ENCODE results near the gene ANKRD60.

Gene ANKRD60

GRCh38 chr20:58214310-58214709 is 14.1 kb downstream of the ANKRD60 start:
- no peak overlapping the region for H3K4me3 ChIP-seq (ENCODE audit: low read depth, low read length)
- no peak for TF ChIP-seq CTCF (IDR thresholded peaks at IDR 0.05; ENCODE audit: borderline replicate concordance, insufficient read depth, low read depth, low read length)

DNA sequence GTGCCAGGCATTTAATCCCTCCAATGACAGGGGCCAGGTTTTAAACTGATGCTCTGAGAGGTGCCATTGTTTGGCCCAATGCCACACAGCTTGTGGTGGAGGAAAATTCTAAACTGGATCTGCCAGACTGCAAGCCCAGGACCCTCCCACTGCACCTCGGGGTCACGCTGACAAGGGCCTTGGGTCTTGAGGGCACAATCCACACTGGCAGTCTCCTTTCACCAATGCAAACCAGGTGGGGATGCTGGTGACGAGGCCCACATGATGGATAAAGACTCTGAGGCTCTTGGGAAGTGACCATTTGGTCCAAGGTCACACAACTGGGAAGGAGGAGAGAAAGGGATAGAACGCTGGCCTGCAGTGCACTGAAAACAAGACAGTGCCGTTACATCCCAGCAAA is 14.7 kb downstream of the ANKRD60 start:
- no peak for TF ChIP-seq CTCF (IDR thresholded peaks at IDR 0.05; ENCODE audit: borderline replicate concordance, insufficient read depth, low read depth, low read length)
- H3K4me3 ChIP-seq (ENCODE audit: low read depth, low read length): no peak overlapping the region

- TF ChIP-seq CTCF (IDR thresholded peaks at IDR 0.05; ENCODE audit: borderline replicate concordance, insufficient read depth, low read depth, low read length): no peak
- no peak overlapping the region for H3K4me3 ChIP-seq (ENCODE audit: low read depth, low read length)
Measured at GRCh38 chr20:58213121-58213520, 15.3 kb downstream of the ANKRD60 start.

DNA sequence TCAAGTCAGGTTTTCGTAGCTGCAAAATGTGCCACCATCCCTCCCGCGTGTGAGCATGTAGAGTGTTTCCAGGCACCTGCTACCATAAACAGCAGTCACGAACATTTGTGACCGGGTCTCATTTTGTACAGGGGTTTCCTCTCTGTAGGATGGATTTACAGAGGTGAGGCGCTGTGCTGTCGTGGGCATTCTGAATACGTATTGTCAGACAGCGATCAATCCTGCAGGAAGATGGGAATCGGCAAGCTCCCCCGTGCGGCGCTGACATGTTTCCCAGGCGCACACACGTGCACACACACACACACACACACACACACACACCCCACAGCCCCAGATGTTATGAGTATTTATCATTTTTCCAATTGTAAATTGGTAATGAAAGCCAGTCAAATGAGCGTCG is 15.8 kb downstream of the ANKRD60 start:
- no peak for TF ChIP-seq CTCF (IDR thresholded peaks at IDR 0.05; ENCODE audit: borderline replicate concordance, insufficient read depth, low read depth, low read length)
- no peak overlapping the region for H3K4me3 ChIP-seq (ENCODE audit: low read depth, low read length)

- no peak overlapping the region for H3K4me3 ChIP-seq (ENCODE audit: low read depth, low read length)
- TF ChIP-seq CTCF (IDR thresholded peaks at IDR 0.05; ENCODE audit: borderline replicate concordance, insufficient read depth, low read depth, low read length): no peak
Measured at GRCh38 chr20:58210398-58210747, 18.1 kb downstream of the ANKRD60 start.

GRCh38 chr20:58209652-58210397 is 18.6 kb downstream of the ANKRD60 start:
- H3K4me3 ChIP-seq (ENCODE audit: low read depth, low read length): no peak overlapping the region
- peak; percentile 100 for TF ChIP-seq CTCF (IDR thresholded peaks at IDR 0.05; ENCODE audit: borderline replicate concordance, insufficient read depth, low read depth, low read length)

- TF ChIP-seq CTCF (IDR thresholded peaks at IDR 0.05; ENCODE audit: borderline replicate concordance, insufficient read depth, low read depth, low read length): no peak
- H3K4me3 ChIP-seq (ENCODE audit: low read depth, low read length): no peak overlapping the region
Measured at GRCh38 chr20:58208944-58209343, 19.5 kb downstream of the ANKRD60 start.
